ENCODE measurements around the gene EVI5. TPM values are rescaled to one million over a fixed set of nuclear protein-coding genes. Genes with fewer than 3 reads are reported as not detected.

The EVI5 gene
- total RNA-seq, 1 donor from 2014 or later = 18.9 TPM

- DNase-seq (no peak), ATAC-seq (ENCODE audit: poor library complexity) (no peak)
Measured at GRCh38 chr1:92504291-92505014, 280.5 kb downstream of the EVI5 start.

DNA sequence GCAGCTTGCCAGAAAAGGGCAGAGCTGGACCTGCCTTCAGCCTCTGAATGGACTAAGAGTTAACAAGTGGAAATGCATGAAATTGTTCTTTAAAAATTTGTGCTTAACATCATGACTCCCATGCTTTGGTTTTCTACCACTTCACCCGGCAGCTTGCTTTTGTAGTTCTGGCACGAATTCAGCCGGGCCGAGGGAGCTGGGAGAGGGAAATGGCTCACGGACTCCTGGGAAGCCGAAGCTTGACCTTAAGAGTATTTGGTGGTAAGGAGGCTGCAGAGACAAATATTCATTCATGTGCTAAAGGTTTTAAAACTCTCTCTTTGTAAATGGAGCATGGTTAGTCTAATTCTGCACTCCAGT is 281.0 kb downstream of the EVI5 start:
- ATAC-seq (ENCODE audit: poor library complexity) = no peak
- intact Hi-C loops (cut with DNase I) = no loop called here
- DNase-seq = no peak

More at GRCh38 chr1:92504291-92505014, 280.5 kb downstream of the EVI5 start:
- intact Hi-C loops (cut with DNase I) = no loop called here

- ATAC-seq (ENCODE audit: poor library complexity) (no peak), DNase-seq (no peak)
- intact Hi-C loops (cut with DNase I) = no loop called here
Measured at GRCh38 chr1:92503043-92503925, 281.6 kb downstream of the EVI5 start.

DNA sequence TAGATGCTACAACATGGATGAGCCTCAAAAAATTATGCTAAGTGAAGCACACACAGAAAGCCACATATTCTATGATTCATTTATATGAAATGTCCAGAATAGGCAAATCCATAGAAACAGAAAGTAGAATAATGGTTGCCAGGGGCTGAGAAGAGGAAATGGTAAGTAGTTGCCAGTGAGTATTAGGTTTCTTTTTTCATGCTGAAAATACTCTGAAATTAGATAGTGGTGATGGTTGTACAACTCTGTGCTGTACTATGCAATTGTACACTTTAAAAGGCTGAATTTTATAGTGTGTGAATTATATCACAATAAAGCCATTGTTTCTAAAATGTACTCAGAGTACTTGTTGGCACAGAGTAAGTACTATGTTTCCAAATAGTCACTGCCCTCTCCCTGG is 282.7 kb downstream of the EVI5 start:
- intact Hi-C loops (cut with DNase I) = no loop called here

GRCh38 chr1:92500552-92500951 is 284.4 kb downstream of the EVI5 start:
- intact Hi-C loops (cut with DNase I) = no loop called here
- ATAC-seq (ENCODE audit: poor library complexity) = no peak

More for the DNA sequence above, 282.7 kb downstream of the EVI5 start:
- DNase-seq = no peak
- ATAC-seq (ENCODE audit: poor library complexity) = no peak

DNA sequence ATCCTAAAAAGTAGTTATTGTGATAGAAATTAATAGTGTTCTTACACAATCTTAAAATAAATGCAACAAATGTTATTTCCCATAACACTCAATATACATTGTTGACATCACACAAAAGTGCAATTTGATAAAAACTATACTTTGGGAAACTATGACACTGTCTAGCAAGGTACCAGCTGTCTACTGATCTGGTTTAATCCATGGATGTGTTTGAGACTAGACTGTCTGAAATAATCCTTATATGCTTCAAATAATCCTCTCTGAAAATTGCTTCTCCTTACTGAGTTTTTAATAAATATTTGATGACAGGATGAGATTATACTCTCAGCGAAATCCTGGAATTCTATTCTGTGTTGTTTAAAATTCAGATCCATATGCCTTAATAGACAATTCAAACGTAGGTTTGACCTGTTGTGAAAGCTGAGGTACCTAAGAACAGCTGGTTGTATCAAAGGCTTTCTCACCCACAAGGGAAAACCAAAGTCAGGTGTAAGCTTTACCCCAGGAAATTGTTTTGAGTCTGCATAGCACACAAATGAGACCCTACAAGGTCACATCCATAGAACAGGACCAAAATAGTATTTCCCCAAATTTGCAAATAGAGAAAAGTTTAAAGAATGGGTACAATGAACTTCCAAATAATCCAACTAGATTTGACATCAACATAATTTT is 289.4 kb downstream of the EVI5 start:
- intact Hi-C loops (cut with DNase I) = no loop called here
- no peak for DNase-seq
- no peak for ATAC-seq (ENCODE audit: poor library complexity)

More at GRCh38 chr1:92500552-92500951, 284.4 kb downstream of the EVI5 start:
- no peak for DNase-seq

DNA sequence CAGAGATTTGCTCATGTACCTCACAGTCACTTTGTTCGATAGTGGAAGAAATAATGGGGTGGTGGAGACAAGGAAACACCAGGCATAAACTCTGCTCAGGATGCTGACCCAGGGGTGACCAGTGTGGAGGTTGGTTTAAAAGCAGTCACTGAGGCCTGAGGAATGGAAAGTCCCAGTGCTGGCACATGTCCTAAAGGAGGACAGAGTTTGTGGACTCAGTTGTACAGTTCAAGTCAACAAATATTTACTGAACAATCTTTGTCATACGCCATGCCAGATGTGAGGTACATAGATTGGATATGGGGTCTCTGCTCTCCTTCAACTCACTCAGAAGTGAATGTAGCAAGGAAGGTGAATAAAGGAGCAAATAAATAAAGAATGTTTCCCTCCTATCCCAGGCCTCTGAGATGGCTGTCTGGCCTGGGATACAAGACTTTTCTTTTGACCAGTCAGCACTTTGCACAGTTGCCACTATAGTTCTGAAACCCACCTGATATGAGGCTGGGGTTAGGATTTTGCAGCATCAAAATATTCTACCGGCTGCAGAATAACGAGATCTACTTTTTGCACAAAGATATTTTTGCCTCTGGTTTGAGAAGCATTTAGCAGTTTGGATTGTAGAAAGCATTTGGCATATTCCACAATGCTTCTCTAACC is 290.3 kb downstream of the EVI5 start:
- ATAC-seq (ENCODE audit: poor library complexity) (no peak), DNase-seq (no peak)
- intact Hi-C loops (cut with DNase I) = no loop called here

DNA sequence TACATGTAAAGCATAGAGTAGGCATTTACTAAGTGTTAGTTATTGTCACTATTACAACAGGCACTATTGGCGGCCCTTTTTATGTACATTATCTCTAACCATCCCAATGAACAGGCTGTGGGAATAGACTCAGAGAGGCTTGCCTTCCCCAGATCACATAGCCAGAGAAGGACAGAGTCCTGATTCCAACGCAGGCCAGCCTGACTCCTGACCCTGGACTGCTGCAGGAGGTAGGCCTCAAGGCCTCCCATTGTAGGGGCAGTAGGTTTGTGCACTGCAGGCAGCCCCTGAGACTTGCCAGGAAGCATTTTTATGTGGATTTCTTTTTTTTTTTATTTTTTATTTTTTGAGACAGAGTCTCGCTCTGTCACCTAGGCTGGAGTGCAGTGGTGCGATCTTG is 291.8 kb downstream of the EVI5 start:
- intact Hi-C loops (cut with DNase I) = no loop called here
- DNase-seq (no peak), ATAC-seq (ENCODE audit: poor library complexity) (no peak)

DNA sequence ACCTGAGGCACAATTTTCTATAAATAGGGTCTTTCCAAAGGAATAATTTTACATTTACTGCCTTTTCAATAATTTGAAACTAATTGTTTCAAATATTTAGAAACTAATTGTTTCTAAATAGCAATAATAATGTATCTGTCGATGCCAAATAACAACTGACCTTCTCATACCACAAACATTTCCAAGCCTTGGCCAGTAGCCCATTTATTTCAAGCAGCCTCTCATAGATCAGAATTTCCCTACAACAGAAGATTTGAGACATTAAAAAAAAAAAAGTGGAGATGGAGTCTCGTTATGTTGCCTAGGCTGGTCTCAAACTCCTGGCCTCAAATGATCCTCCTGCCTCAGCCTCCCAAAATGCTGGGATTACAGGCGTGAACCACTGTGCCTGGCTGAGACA is 296.1 kb downstream of the EVI5 start:
- intact Hi-C loops (cut with DNase I) = no loop called here
- no peak for ATAC-seq (ENCODE audit: poor library complexity)
- no peak for DNase-seq

DNA sequence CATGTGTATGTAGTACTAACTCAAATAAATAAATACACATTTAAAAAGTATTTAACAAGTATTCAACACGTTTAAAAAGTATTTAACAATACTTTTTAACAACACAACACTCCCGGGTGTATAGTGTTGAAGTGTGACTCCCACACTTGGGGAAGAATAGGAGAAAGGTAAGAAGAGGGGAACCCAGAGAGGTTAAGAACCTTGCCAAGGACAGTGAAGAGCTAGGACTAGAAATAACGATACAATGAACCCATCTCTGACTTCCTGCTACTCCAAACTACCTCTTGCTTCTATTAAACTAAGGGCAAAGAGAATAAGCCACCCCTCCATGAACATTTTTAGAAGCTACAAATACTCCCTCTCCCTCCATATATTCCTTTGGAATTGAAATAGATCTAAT is 296.5 kb downstream of the EVI5 start:
- DNase-seq (no peak), ATAC-seq (ENCODE audit: poor library complexity) (no peak)
- intact Hi-C loops (cut with DNase I) = no loop called here

DNA sequence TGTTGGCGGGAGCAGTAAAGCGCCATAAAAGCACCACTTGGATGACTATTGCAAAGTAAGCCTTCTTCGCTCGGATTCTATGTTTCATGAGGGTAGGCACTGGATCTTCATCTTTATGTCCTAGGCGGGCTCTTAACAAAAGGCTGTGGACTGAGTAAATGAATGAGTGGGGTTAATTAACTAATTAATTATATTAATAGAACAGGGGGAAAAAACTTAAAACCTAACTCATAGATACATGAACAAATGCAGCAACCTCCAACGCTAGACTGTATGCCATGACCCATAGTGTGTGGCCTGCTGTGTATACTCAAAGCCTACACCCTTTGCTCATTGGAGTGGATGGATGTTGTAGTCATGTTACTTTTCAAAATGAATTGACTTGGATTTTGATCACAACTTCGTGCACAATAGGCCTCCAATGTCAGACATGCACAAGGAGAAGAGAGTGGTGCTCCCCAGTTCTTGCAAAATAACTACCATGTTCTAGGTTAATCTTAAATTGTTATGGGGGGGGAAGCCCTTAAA is 297.8 kb downstream of the EVI5 start:
- intact Hi-C loops (cut with DNase I) = no loop called here
- no peak for DNase-seq
- no peak for ATAC-seq (ENCODE audit: poor library complexity)

DNA sequence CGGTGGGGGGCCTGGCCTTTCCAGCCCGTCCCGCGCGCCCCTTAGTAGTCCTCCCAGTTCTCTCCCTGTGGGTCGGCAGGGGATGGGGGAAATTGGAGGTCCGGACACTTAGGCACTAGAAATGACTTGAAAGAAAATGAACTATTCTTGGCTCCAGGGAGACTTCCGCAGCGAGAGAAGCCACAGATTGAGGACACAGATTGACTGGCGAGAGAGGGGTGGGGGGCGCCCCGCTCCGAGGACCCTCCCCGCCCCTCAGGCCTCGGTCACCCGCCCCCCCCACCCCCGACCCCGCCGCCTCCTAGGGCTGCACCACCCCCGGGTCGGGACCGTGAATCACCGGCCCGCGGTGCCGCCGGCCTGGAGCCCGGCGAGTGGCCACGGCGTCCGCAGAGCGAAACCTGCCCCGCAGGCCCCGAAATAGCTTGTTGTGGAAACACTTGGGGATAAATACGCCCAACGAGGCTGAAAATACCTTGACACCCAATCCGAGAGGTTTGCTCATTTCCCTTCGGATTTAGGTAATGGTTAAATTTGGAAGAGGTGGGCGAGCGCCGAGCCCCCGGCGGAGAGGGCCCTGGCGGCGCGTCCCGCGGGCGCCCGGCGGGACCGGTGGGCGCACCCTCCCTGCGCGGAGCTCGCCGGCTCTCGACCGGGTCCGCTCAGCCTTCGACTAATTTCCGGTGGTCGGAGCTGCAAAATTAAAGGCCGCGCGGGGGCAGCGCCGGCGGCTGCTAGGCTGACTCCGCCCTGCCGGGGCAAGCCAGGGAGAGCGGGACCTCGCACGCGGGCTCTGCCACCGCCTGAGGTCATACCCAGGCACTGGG is 298.4 kb downstream of the EVI5 start, which contains the start of gene GFI1:
Gene GFI1, minus strand, starts transcription at position 675 of the 827 bp plus-strand sequence. CDS start 3,438 bp downstream, outside the sequence.
- peak; percentile 56 for DNase-seq
- peak; percentile 32 for ATAC-seq (ENCODE audit: poor library complexity)
- intact Hi-C loops (cut with DNase I) = no loop called here

DNA sequence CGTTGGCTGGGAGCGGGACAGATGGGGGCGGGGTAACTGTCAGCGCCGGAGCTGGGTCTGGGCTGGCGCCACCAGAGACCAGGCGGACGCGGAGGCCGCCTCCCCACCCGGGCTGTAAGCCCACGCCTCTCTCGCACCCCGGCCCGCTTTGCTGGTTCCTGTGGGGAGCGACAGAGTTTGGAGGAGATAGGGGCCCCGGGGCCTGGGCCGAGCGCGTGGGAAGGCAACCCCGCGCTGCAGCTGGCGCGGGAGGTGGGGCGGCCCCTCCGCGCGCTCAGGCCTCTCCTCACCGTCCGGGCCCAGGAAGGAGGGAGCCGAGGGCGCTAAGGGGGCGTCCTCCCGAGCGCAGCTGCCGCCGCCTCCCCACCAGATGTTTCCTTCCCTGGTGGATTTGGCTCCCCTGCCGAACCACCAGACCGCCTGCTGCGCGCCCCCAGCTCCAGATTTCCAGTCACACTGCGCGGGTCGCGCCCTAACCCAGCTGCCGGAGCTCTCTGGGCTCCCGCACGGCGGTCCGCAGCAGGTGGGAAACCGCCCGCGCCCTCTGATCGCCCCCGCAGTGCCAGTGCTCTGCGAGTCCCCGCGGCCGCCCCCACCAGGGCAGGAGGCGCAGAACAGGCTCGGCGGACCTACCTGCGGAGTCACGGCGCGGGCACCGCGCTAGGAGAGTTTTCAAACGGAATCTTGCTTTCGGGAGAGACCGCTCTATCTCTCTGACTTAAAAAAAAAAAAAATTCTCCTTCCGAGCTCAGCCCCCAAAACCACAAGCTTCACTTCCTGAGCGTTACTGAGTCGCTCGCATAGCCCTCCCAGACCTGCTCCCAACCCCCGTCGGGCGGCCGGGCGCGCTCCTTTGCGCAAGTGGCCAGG is 299.3 kb downstream of the EVI5 start:
- ATAC-seq (ENCODE audit: poor library complexity) = peak; percentile 58
- peak; percentile 72 for DNase-seq
- intact Hi-C loops (cut with DNase I) = no loop called here

DNA sequence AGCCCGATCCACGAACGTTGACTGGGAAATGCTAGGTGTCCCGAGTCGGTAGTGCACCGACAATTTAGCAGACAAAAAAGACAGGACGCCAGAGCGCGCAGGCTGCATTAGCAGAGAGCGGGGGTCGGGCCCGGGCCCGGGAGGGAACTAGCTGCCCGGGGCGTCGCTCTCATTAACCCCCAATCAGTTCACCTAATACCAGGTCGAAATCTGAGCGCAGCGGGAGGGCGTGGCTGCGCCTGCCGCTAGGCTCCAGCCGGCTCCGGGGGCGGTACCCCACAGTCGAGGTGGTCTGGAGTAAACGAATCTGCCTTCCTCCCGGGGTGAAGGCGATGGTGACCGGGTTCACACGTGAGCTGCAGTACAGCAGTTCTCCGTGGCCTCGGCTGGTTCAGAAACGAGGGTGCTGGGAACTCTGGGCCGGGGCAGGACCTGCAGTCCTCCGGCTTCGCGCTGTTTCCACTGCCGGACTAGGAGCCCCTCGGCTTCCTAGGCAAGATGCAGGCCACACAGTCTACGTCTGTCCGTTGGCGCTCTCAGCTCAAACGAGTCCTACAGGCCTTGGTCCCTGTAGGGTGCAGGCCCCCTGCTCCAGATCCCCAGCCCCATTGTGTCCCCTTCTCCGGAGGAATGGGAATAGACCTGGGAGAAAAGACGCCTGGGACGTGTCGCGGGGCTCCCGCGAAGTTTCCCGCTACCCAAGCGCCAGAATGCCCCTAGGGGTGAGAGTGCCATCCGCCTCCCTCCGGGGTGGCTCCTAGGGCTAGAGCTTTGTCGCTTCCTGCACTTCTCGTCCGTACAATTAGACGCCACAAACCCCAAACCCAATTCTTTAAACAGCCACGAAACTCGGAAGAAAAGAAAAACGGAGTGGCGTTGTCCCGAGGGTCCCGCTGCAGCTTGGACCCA is 300.2 kb downstream of the EVI5 start:
- intact Hi-C loops (cut with DNase I) = no loop called here
- peak; percentile 56 for DNase-seq

GRCh38 chr1:92483610-92484471 is 301.1 kb downstream of the EVI5 start:
- peak; percentile 43 for DNase-seq
- intact Hi-C loops (cut with DNase I) = no loop called here
- no peak for ATAC-seq (ENCODE audit: poor library complexity)

More for the DNA sequence above, 300.2 kb downstream of the EVI5 start:
- peak; percentile 25 for ATAC-seq (ENCODE audit: poor library complexity)

All from Right ventricle myocardium superior (tissue), 1 donor.